NCI-H1436 (cell line): ENCODE measurements around the gene KDM2A.
"Not testable (repeated sequence)": the region's sequence is repeated elsewhere in the genome, so short reads cannot be mapped to it uniquely, and the experiment has no call there.

Source experiments
- DNase-seq: peaks from one replicate; lab custom pipeline; 2025; lab: John Stamatoyannopoulos, UW

The KDM2A gene

GRCh38 chr11:67168911-67169310 is 49.8 kb downstream of the KDM2A start:
- DNase-seq, result not testable (repeated sequence)

GRCh38 chr11:67174311-67174710 is 55.2 kb downstream of the KDM2A start:
- DNase-seq, result no peak

DNA sequence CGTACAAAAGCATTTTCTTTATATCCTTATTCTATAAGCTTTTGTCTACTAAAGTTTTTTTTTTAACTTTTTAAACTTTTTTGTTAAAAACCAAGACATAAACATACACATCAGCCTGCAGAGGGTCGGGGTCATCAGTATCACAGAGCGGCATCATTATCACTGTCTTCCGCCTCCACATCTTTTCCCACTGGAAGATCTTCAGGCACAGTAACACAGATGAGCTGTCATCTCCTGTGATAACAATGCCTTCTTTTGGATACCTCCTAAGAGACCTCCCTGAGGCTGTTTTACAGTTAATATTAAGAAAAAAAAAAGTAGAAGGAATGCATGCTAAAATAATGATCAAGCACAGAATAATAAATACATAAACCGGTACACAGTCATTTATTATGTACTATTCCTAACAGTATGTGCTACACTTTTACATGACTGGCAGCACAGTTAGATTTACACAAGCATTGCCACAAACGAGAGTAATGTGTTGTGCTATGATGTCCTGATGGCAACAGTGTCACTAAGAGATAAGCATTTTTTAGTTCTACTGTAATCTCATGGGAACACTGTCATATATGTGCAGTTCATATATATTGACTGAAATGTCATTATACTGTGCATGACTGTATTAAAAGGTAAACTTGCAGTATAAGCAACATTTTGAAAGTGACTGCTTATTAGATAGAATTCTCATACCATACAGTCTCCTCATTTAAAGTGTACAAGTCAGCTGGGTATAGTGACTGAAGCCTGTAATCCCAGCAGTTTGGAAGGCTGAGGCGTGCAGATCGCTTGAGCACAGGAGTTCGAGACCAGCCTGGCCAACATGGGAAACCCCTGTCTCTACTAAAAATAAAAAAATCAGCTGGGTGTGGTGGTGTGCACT is 58.6 kb downstream of the KDM2A start:
- no peak for DNase-seq

DNA sequence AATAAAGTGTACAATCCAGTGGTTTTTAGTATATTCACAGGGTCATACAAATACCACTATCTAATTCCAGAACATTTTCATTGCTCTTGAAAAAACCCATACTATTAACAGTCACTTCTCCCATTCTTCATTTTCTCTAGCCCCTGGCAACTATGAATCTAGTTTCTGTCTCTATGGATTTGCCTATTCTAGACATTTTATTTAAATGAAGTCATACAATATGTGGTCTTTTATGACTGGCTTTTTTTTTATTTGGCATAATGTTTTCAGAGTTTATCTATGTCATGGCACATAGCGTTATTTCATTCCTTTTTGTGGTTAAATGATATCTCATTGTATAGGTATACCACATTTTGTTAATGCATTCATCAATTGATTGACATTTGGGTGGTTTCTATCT is 59.4 kb downstream of the KDM2A start:
- DNase-seq, result no peak

- DNase-seq, result no peak
These were observed 59.8 kb downstream of the KDM2A start for GRCh38 chr11:67178878-67179277.

GRCh38 chr11:67179892-67180490 is 60.9 kb downstream of the KDM2A start:
- DNase-seq, result no peak

GRCh38 chr11:67194096-67194495 is 75.0 kb downstream of the KDM2A start:
- DNase-seq, result no peak

DNA sequence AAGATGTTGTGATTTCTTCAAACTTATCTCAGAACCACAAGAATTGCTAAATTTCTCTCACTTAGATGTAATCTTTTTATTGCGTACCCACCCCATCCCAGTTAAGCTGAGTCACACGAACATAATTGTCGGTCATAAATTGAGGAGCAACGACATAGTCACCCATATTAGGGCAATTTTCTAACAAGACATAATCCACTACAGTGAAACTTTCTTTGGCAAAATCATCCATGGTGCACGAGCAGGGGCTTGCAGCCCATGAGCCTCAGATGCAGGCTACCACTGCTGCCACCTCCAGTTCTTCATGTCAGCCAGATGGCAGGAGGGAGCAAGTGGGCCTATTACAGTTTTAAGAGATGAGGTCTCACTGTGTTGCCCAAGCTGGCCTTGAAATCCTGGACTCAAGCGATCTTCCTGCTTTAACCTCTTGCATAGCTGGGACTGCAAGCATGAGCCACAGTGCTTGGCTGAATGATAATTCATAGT is 77.0 kb downstream of the KDM2A start:
- no peak for DNase-seq

DNA sequence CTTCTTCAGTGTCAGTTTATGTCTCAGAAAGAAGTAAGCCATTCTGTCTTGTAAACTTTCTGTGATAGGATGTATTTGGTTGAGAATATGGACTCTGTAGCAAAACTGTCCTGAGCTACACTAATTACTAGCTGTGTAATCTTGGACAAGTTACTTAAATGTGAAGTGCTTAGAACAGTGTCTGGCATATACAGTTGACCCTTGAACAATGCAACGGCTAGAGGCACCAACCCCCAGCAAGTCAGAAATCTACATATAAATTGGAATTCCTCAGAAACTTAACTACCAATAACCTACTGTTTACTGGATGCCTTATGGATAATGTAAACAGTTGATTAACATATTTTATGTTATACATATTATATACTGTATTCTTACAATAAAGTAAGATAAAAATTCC is 78.5 kb downstream of the KDM2A start:
- no peak for DNase-seq

- DNase-seq, result not testable (repeated sequence)
These were observed 79.7 kb downstream of the KDM2A start for GRCh38 chr11:67198781-67199180.

GRCh38 chr11:67199751-67200150 is 80.7 kb downstream of the KDM2A start:
- no peak for DNase-seq

DNA sequence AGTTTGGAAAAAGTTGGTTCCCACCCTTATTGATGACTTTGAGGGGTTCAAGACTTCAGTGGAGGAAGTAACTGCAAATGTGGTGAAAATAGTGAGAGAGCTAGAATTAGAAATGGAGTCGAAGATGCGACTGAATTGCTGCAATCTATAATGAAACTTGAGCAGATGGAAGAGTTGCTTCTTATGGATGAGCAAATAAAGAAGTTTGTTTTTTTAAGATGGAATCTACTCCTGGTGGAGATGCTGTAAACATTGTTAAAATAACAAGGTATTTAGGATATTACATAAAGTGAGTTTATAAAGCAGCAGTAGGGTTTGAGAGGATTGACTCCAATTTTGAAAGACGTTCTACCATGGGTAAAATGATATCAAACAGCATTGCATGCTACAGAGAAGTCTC is 83.0 kb downstream of the KDM2A start:
- DNase-seq, result no peak

GRCh38 chr11:67204822-67205221 is 85.8 kb downstream of the KDM2A start:
- DNase-seq, result no peak

- DNase-seq, result not testable (repeated sequence)
These were observed 90.2 kb downstream of the KDM2A start for GRCh38 chr11:67209222-67209621.

DNA sequence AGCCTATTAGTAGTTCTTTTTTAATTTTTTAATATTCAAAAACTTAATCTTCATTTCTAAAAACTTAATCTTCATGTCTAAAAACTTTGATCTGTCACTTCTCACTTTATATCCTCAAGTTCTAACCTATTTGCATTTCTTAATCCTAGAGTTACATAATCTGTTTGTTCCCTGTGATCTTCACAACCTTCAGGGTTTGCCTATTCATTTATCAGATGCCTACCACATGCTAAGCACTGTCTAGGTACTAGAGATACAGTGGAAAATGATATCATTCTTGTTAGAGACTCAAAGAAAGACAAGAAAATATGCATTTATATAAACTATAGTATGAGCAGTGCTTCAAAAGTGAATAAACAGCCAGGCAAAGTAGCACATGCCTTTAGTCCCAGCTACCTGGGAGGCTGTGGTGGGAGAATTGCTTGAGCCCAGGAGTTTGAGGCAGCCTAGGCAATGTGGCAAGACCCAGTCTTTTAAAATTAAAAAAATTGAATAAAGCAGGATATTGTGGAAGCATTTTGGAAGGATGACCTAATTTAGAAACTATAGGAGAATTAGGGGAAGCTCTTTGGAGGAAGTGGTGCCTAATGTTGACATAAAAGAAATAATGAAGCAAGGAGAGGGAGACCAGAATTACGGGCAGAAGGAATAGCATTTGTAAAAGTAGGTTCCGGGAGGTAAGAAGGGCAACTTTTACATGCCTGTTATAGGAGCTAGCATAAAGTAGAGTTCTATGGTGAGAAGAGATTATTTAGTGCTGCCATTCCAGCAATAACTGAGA is 92.8 kb downstream of the KDM2A start:
- DNase-seq, result no peak

DNA sequence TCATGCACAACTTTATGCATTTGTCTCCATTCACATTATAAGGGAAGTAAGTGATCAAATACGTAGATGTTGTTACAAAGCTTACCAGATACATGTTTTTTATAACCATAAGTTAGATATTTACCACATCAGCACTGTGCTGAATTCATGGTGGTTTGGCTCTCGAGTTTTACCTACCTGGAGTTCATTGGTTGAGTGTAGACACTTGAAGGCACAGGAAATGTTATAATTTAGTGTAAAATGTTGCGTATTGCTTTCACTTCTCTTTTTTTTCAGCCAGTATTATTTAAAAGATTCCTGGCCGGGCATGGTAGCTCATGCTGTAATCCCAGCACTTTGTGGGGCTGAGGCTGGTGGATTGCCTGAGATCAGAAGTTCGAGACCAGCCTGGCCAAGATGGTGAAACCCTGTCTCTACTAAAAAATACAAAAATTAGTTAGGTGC is 94.1 kb downstream of the KDM2A start:
- DNase-seq, result no peak

GRCh38 chr11:67227726-67228125 is 108.7 kb downstream of the KDM2A start:
- DNase-seq, result no peak

- no peak for DNase-seq
These were observed 111.3 kb downstream of the KDM2A start for GRCh38 chr11:67230406-67230805.

DNA sequence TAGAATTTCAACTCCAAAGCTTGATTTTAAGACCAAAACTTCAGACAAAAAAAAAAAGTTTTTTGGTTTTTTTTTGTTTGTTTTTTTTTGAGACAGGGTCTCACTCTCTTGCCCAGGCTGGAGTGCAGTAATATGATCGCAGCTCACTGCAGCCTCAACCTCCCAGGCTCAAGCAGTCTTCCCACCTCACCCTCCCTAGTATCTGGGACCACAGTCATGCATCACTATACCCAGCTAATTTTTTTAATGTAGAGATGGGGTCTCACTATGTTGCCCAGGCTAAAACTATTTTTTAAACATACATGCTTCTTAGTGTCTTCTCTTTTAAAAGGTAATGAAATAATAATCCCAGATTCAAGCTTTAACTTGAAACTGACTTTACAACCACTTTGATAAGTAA is 111.8 kb downstream of the KDM2A start:
- DNase-seq, result no peak

- no peak for DNase-seq
These were observed 114.6 kb downstream of the KDM2A start for GRCh38 chr11:67233584-67234190.

GRCh38 chr11:67234571-67234970 is 115.5 kb downstream of the KDM2A start:
- not testable (repeated sequence) for DNase-seq

DNA sequence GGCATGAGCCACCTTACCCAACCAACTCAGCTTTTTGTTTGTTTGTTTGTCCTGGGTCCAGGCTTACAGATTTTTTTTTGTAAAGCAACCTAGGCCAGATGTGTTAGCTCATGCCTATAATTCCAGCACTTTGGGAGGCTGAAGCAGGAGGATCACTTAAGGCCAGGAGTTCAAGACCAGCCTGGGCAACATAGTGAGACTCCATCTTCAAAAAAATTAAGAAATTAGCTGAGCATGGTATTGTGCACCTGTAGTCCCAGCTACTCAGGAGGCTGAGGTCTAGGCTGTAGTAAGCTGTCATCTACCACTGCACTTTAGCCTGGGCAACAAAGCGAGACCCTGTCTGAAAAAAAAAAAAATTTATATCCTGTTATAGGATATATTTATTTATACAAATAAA is 118.5 kb downstream of the KDM2A start:
- no peak for DNase-seq
